Epithelial cell of proximal tubule (primary cell): Measurements from ENCODE around the gene GBP5. TPM values are rescaled to one million over a fixed set of nuclear protein-coding genes. Genes with fewer than 3 reads are reported as not detected.

Source experiments
- DNase-seq: peaks from one replicate; pipeline ENCODE4 v3.0.0-alpha.2; 2011; ENCODE audit warnings: low read depth
- H3K4me3 ChIP-seq: 2 replicates; pipeline ENCODE4 v1.5.1; 2011; ENCODE audit warnings: low read depth, mild to moderate bottlenecking, low read length
- CTCF ChIP-seq: conservative IDR thresholded peaks from 2 replicates; pipeline ENCODE4 v1.5.1; 2012; ENCODE audit warnings: low read depth, mild to moderate bottlenecking, low read length
- total RNA-seq: library from RNA; depleted of rRNA; stranded (reverse); fragments of >200 nt; gene quantifications from 2 replicates; pipeline ENCODE4 v1.2.3, GENCODE V29; 2015

GBP5 gene
- total RNA-seq, 1 donor from 2014 or later: not detected

GRCh38 chr1:89280766-89281165 lies 8.1 kb upstream of the GBP5 start:
- no peak for TF ChIP-seq CTCF

GRCh38 chr1:89279011-89279466 lies 6.4 kb upstream of the GBP5 start:
- no peak for DNase-seq
- TF ChIP-seq CTCF: no peak
- no peak overlapping the region for H3K4me3 ChIP-seq

More at GRCh38 chr1:89280766-89281165, 8.1 kb upstream of the GBP5 start:
- no peak overlapping the region for H3K4me3 ChIP-seq
- DNase-seq: no peak

GRCh38 chr1:89277725-89278124 lies 5.1 kb upstream of the GBP5 start:
- TF ChIP-seq CTCF: no peak
- H3K4me3 ChIP-seq: no peak overlapping the region
- no peak for DNase-seq

GRCh38 chr1:89276690-89277089 lies 4.0 kb upstream of the GBP5 start:
- no peak overlapping the region for H3K4me3 ChIP-seq
- DNase-seq: no peak
- TF ChIP-seq CTCF: no peak

- no peak overlapping the region for H3K4me3 ChIP-seq
- no peak for TF ChIP-seq CTCF
- peak; percentile 48 for DNase-seq
These were observed 1.8 kb upstream of the GBP5 start for GRCh38 chr1:89274411-89274857.

GRCh38 chr1:89273324-89273778 lies 691 bp upstream of the GBP5 start:
- no peak overlapping the region for H3K4me3 ChIP-seq
- no peak for TF ChIP-seq CTCF
- DNase-seq: no peak

GRCh38 chr1:89271341-89272015 lies 1.2 kb downstream of the GBP5 start:
- peak; percentile 70 for DNase-seq
- no peak for TF ChIP-seq CTCF
- no peak overlapping the region for H3K4me3 ChIP-seq
